ENCODE results near the gene PRSS38. TPM values are rescaled to one million over a fixed set of nuclear protein-coding genes. Genes with fewer than 3 reads are reported as not detected.

PRSS38 gene
- total and polyA plus RNA-seq, 10 of the 15 experiments (the other 5 are each of a cell fraction or from before 2014, with no cell fraction given) = not detected

- H2AFZ ChIP-seq (ENCODE audit: control insufficient read depth, low read depth, low read length) = no peak overlapping the region
- WGBS (ENCODE audit: insufficient coverage, insufficient replicate concordance, low lambda C conversion rate, missing lambda C conversion rate) = 33% methylated on average over 8 of the region's 8 CpGs
- POLR2A ChIA-PET = no interaction called here
- no peak overlapping the region for H3K4me2 ChIP-seq (ENCODE audit: control insufficient read depth, insufficient read depth)
- SMC1A ChIA-PET (ENCODE audit: uncharacterized antibody, unreplicated experiment) = no interaction called here
- no peaks in the 10 kb centered on the region for H3K9me3 ChIP-seq (replicated peaks; ENCODE audit: control insufficient read depth, insufficient read depth, low read length)
- BruUV-seq (replicated peaks) = no TSS peak
- intact Hi-C loops (cut with micrococcal nuclease; ENCODE audit: unreplicated experiment) (no loop called here), in situ Hi-C loops (cut with MboI) (no loop called here)
- no peak overlapping the region for H3K9ac ChIP-seq (ENCODE audit: control insufficient read depth, insufficient read depth, low read length)
- TF ChIP-seq PAX5 (IDR thresholded peaks at IDR 0.05; ENCODE audit: borderline replicate concordance, low read depth, low read length) (no peak), FOXM1 (IDR thresholded peaks at IDR 0.05; ENCODE audit: low read depth, low read length) (no peak), LARP7 (IDR thresholded peaks at IDR 0.05) (no peak), JUNB (IDR thresholded peaks at IDR 0.05) (no peak), BHLHE40 (IDR thresholded peaks at IDR 0.05; ENCODE audit: borderline replicate concordance in 1 of 2, low read depth in 2 of 2, low read length in 1 of 2) (no peak), EGR1 (IDR thresholded peaks at IDR 0.05; ENCODE audit: borderline replicate concordance in 1 of 2, low read depth in 2 of 2, low read length in 2 of 2) (no peak)
- no peaks in the 10 kb centered on the region for H4K20me1 ChIP-seq (ENCODE audit: control insufficient read depth, insufficient read depth)
- CTCF ChIA-PET = no interaction called here
- H3K36me3 ChIP-seq (ENCODE audit: control insufficient read depth in 2 of 2, insufficient read depth in 2 of 2, low read length in 1 of 2) = no peaks in the 10 kb centered on the region
- no peaks in the 10 kb centered on the region for H3K4me1 ChIP-seq (ENCODE audit: control insufficient read depth, insufficient read depth, low read length)
- ATAC-seq (no peak), FAIRE-seq (no peak), DNase-seq (ENCODE audit: low read depth, low spot score) (no peak)
- no peak overlapping the region for H3K4me3 ChIP-seq
- no peaks in the 10 kb centered on the region for H3K27me3 ChIP-seq (replicated peaks in 1 of 2; ENCODE audit: control insufficient read depth in 2 of 2, insufficient read depth in 2 of 2, low read length in 1 of 2)
- no peak overlapping the region for H3K27ac ChIP-seq (ENCODE audit: control insufficient read depth, insufficient read depth)
- RAD21 ChIA-PET (ENCODE audit: unreplicated experiment) = no interaction called here
- H3K79me2 ChIP-seq (ENCODE audit: control insufficient read depth, insufficient read depth, low read length) = no peaks in the 10 kb centered on the region
These were observed 73.0 kb downstream of the PRSS38 start for GRCh38 chr1:227888404-227889046.

- H3K27ac ChIP-seq (ENCODE audit: control insufficient read depth, insufficient read depth) = no peak overlapping the region
- no peak overlapping the region for H3K9ac ChIP-seq (ENCODE audit: control insufficient read depth, insufficient read depth, low read length)
- H3K4me3 ChIP-seq = no peak overlapping the region
- DNase-seq (ENCODE audit: low read depth, low spot score) = no peak
- FAIRE-seq = no peak
- BruUV-seq (replicated peaks) = no TSS peak
- RAD21 ChIA-PET (ENCODE audit: unreplicated experiment) = no interaction called here
- intact Hi-C loops (cut with micrococcal nuclease; ENCODE audit: unreplicated experiment) (no loop called here), in situ Hi-C loops (cut with MboI) (no loop called here)
- no peak overlapping the region for H2AFZ ChIP-seq (ENCODE audit: control insufficient read depth, low read depth, low read length)
- 37% methylated on average over 14 of the region's 14 CpGs for WGBS (ENCODE audit: insufficient coverage, insufficient replicate concordance, low lambda C conversion rate, missing lambda C conversion rate)
- H4K20me1 ChIP-seq (ENCODE audit: control insufficient read depth, insufficient read depth) = no peaks in the 10 kb centered on the region
- no peaks in the 10 kb centered on the region for H3K27me3 ChIP-seq (replicated peaks in 1 of 2; ENCODE audit: control insufficient read depth in 2 of 2, insufficient read depth in 2 of 2, low read length in 1 of 2)
- no peak for ATAC-seq
- H3K36me3 ChIP-seq (ENCODE audit: control insufficient read depth in 2 of 2, insufficient read depth in 2 of 2, low read length in 1 of 2) = no peaks in the 10 kb centered on the region
- H3K79me2 ChIP-seq (ENCODE audit: control insufficient read depth, insufficient read depth, low read length) = no peaks in the 10 kb centered on the region
- no peak overlapping the region for H3K4me2 ChIP-seq (ENCODE audit: control insufficient read depth, insufficient read depth)
- SMC1A ChIA-PET (ENCODE audit: uncharacterized antibody, unreplicated experiment) = no interaction called here
- CTCF ChIA-PET = no interaction called here
- POLR2A ChIA-PET = no interaction called here
- no peak for TF ChIP-seq E4F1 (IDR thresholded peaks at IDR 0.05; ENCODE audit: borderline replicate concordance, partially characterized antibody)
- TF ChIP-seq KLF5 (IDR thresholded peaks at IDR 0.05; ENCODE audit: partially characterized antibody) = no peak
- peak; percentile 8; the same call in 1 of the 2 replicates for TF ChIP-seq PKNOX1 (IDR thresholded peaks at IDR 0.05)
- no peak for TF ChIP-seq ZZZ3 (IDR thresholded peaks at IDR 0.05; ENCODE audit: control insufficient read depth, insufficient read length, low read depth)
- no peak for TF ChIP-seq POLR2AphosphoS2 (IDR thresholded peaks at IDR 0.05; ENCODE audit: low read depth, low read length)
- H3K9me3 ChIP-seq (replicated peaks; ENCODE audit: control insufficient read depth, insufficient read depth, low read length) = no peaks in the 10 kb centered on the region
- no peaks in the 10 kb centered on the region for H3K4me1 ChIP-seq (ENCODE audit: control insufficient read depth, insufficient read depth, low read length)
These were observed 73.8 kb downstream of the PRSS38 start for GRCh38 chr1:227889047-227889862.

Data from GM12878 (cell line).